Epithelial cell of alveolus of lung (primary cell): ENCODE measurements around the gene ANKRD63. TPM values are rescaled to one million over a fixed set of nuclear protein-coding genes. Genes with fewer than 3 reads are reported as not detected.

ENCODE experiments used
- total RNA-seq: library from RNA; depleted of rRNA; stranded (reverse); fragments of >200 nt; gene quantifications from 2 replicates; pipeline ENCODE4 v1.2.1, GENCODE V29; 2015

Gene ANKRD63
- total RNA-seq: not detected in 2 replicates

GRCh38 chr15:40282869-40283614, at the start of gene ANKRD63:
TSS of gene ANKRD63 (minus strand) at chr15:40283064. CDS start at chr15:40282586, 478 bp downstream.

GRCh38 chr15:40323239-40323952, 40.5 kb upstream of the ANKRD63 start, which contains the start of gene INAFM2:
TSS of gene INAFM2 (plus strand) at chr15:40323692. CDS start at chr15:40324056, 364 bp downstream.

GRCh38 chr15:40307421-40308211, 24.8 kb upstream of the ANKRD63 start, which contains the start of gene PLCB2:
TSS of gene PLCB2 (minus strand) at chr15:40307935. CDS start at chr15:40307672, 263 bp downstream.

GRCh38 chr15:40238532-40239403, 44.1 kb downstream of the ANKRD63 start, which contains the start of gene PAK6:
TSS of gene PAK6 (plus strand) at chr15:40239063. CDS start at chr15:40264786, 25,723 bp downstream.

Other genes starting within 250 kb of the ANKRD63 start
- 239 and 417 TPM in 2 replicates for gene SRP14, start 243.9 kb downstream of the ANKRD63 start, total RNA-seq
- gene BMF, start 174.2 kb downstream of the ANKRD63 start, total RNA-seq: 1.7 and 30.4 TPM in 2 replicates
- 10.3 and 18.2 TPM in 2 replicates for gene BUB1B, start 122.0 kb downstream of the ANKRD63 start, total RNA-seq
- gene PAK6, start 44.0 kb downstream of the ANKRD63 start, total RNA-seq: 0.13 TPM in 1 of 2 replicates, not detected in the other
- 0.52 TPM in 1 of 2 replicates, not detected in the other for gene PLCB2, start 24.9 kb upstream of the ANKRD63 start, total RNA-seq
- 10.7 and 12.2 TPM in 2 replicates for gene INAFM2, start 40.6 kb upstream of the ANKRD63 start, total RNA-seq
- gene CCDC9B, start 57.9 kb upstream of the ANKRD63 start, total RNA-seq: 2.3 and 3.0 TPM in 2 replicates
- not detected in 2 replicates for gene PHGR1, start 68.0 kb upstream of the ANKRD63 start, total RNA-seq
- gene DISP2, start 75.2 kb upstream of the ANKRD63 start, total RNA-seq: 0.08 and 0.13 TPM in 2 replicates
- gene KNSTRN, start 99.7 kb upstream of the ANKRD63 start, total RNA-seq: 26.0 and 32.6 TPM in 2 replicates
- 30.5 and 32.3 TPM in 2 replicates for gene IVD, start 122.7 kb upstream of the ANKRD63 start, total RNA-seq
- gene BAHD1, start 157.9 kb upstream of the ANKRD63 start, total RNA-seq: 9.8 and 10.5 TPM in 2 replicates
- gene CHST14, start 187.9 kb upstream of the ANKRD63 start, total RNA-seq: 29.5 and 41.4 TPM in 2 replicates